ENCODE data around the gene HYAL2. TPM values are rescaled to one million over a fixed set of nuclear protein-coding genes. Genes with fewer than 3 reads are reported as not detected.

HYAL2 gene
- polyA plus RNA-seq, 2 of the 4 experiments (the other 2 are of a cell fraction) = 24.5 to 31.0 TPM

- ATAC-seq (no peak), DNase-seq (ENCODE audit: low read depth in 1 of 2, low spot score in 1 of 2) (no peak), FAIRE-seq (no peak)
- ChIA-PET CTCF (interaction anchor here (0.8 to 5.0 kb wide), 5 partner anchors 9 to 92 kb away, joined by 3 to 21 read pairs (median 5); partner anchors contain the start of genes HYAL3, IFRD2, NAA80 and TUSC2), POLR2A (no interaction called here)
- Histone ChIP-seq H3K4me3 (no peak overlapping the region), H3K4me2 (no peak overlapping the region), H3K27ac (no peak overlapping the region), H3K9me3 (no peaks in the 10 kb centered on the region), H3K4me1 (peaks cover 31% of the 10 kb centered on the region)
- TF ChIP-seq HMGXB4 (CRISPR knock-in tag; IDR thresholded peaks at IDR 0.05; ENCODE audit: borderline replicate concordance) (no peak), HOXA7 (CRISPR knock-in tag; IDR thresholded peaks at IDR 0.05) (no peak), POLR2AphosphoS2 (conservative IDR thresholded peaks at IDR 0.05; ENCODE audit: low read length) (no peak), TFCP2L1 (CRISPR knock-in tag; IDR thresholded peaks at IDR 0.05) (no peak)
- 97% methylated on average over 7 of the region's 10 CpGs for WGBS (ENCODE audit: missing lambda C conversion rate)
Observed at GRCh38 chr3:50318615-50319014, 3.9 kb downstream of the HYAL2 start.

GRCh38 chr3:50318163-50318562 is 4.4 kb downstream of the HYAL2 start:
- FAIRE-seq (no peak), ATAC-seq (no peak), DNase-seq (ENCODE audit: low read depth in 1 of 2, low spot score in 1 of 2) (no peak)
- Histone ChIP-seq H3K4me1 (peaks cover 31% of the 10 kb centered on the region), H3K4me2 (no peak overlapping the region; the same call in 2 of the 3 replicates), H3K4me3 (no peak overlapping the region), H3K27ac (no peak overlapping the region; a peak in 1 of 6 replicates), H3K9me3 (no peaks in the 10 kb centered on the region)
- POLR2A ChIA-PET = no interaction called here
- CTCF ChIA-PET = interaction anchor here (0.8 to 5.0 kb wide), 5 partner anchors 10 to 92 kb away, joined by 3 to 21 read pairs (median 5); partner anchors contain the start of genes HYAL3, IFRD2, NAA80 and TUSC2
- TF ChIP-seq EP300 (IDR thresholded peaks at IDR 0.05) = no peak
- no peak for TF ChIP-seq HES2 (IDR thresholded peaks at IDR 0.05)
- no peak for TF ChIP-seq HMGXB4 (CRISPR knock-in tag; IDR thresholded peaks at IDR 0.05; ENCODE audit: borderline replicate concordance)
- TF ChIP-seq EHF (CRISPR knock-in tag; IDR thresholded peaks at IDR 0.05) = no peak
- TF ChIP-seq RCOR1 (IDR thresholded peaks at IDR 0.05; ENCODE audit: low read depth, low read length) = no peak
- TF ChIP-seq ATOH8 (CRISPR knock-in tag; IDR thresholded peaks at IDR 0.05; ENCODE audit: low read depth) = no peak
- TF ChIP-seq CEBPB (IDR thresholded peaks at IDR 0.05) = no peak
- WGBS (ENCODE audit: missing lambda C conversion rate) = 89% methylated on average over 5 of the region's 11 CpGs

GRCh38 chr3:50317300-50317699 is 5.2 kb downstream of the HYAL2 start:
- ChIA-PET POLR2A (interaction anchor here (1.3 kb wide), 1 partner anchor 20 kb away, joined by 4 read pairs; no protein-coding TSS in a partner anchor), CTCF (interaction anchor here (2.3 kb wide), 1 partner anchor 11 kb away, joined by 8 read pairs; the partner anchor contains the start of gene TUSC2)
- Histone ChIP-seq H3K4me3 (no peak overlapping the region), H3K9me3 (no peaks in the 10 kb centered on the region), H3K4me2 (peak overlapping the region; percentile 66), H3K4me1 (peaks cover 31% of the 10 kb centered on the region), H3K27ac (peak overlapping the region; percentile 39 to 78; a peak in 4 of 6 replicates)
- ATAC-seq (no peak), FAIRE-seq (no peak), DNase-seq (ENCODE audit: low read depth in 1 of 2, low spot score in 1 of 2) (no peak)
- TF ChIP-seq SMC3 (IDR thresholded peaks at IDR 0.05) (no peak), RCOR1 (IDR thresholded peaks at IDR 0.05; ENCODE audit: low read depth, low read length) (no peak), MAFK (IDR thresholded peaks at IDR 0.05; ENCODE audit: partially characterized antibody) (no peak), GATA3 (IDR thresholded peaks at IDR 0.05; ENCODE audit: borderline replicate concordance) (no peak), HMGXB4 (CRISPR knock-in tag; IDR thresholded peaks at IDR 0.05; ENCODE audit: borderline replicate concordance) (no peak), ATOH8 (CRISPR knock-in tag; IDR thresholded peaks at IDR 0.05; ENCODE audit: low read depth) (no peak), ZNF302 (CRISPR knock-in tag; IDR thresholded peaks at IDR 0.05) (no peak), RAD21 (conservative IDR thresholded peaks at IDR 0.05 in 1 of 2, IDR thresholded peaks at IDR 0.05 in 1 of 2) (no peak), NPAS2 (CRISPR knock-in tag; IDR thresholded peaks at IDR 0.05; ENCODE audit: borderline replicate concordance) (no peak), CHD4 (IDR thresholded peaks at IDR 0.05; ENCODE audit: borderline replicate concordance) (no peak), MYC (IDR thresholded peaks at IDR 0.05; ENCODE audit: borderline replicate concordance, low read length) (no peak), HES2 (IDR thresholded peaks at IDR 0.05) (no peak), ZC3H11A (IDR thresholded peaks at IDR 0.05) (no peak), NFE2L2 (conservative IDR thresholded peaks at IDR 0.05; ENCODE audit: low read length) (no peak)
- WGBS (ENCODE audit: missing lambda C conversion rate) = 56% methylated on average over 5 of the region's 6 CpGs

Data from A549 (cell line).